WERI-Rb-1 (cell line): Measurements from ENCODE around the gene CFAP92.

ENCODE experiments used
- DNase-seq: peaks from one replicate; pipeline ENCODE4 v3.0.0-alpha.2; 2020
- H3K27ac ChIP-seq: fragments of 250-450 bp; sonication (Bioruptor Pico); 2 replicates; pipeline ENCODE4 v1.5.1; 2020; ENCODE audit warnings: mild to moderate bottlenecking, moderate library complexity
- H3K27me3 ChIP-seq: fragments of 250-450 bp; sonication (Bioruptor Pico); 2 replicates; pipeline ENCODE4 v1.5.1; 2021; ENCODE audit warnings: mild to moderate bottlenecking, low read depth, moderate library complexity; ENCODE audit not compliant: insufficient read depth, severe bottlenecking
- H3K36me3 ChIP-seq: fragments of 250-450 bp; sonication (Bioruptor Pico); 2 replicates; pipeline ENCODE4 v1.5.1; 2020; ENCODE audit warnings: mild to moderate bottlenecking, moderate library complexity
- H3K4me3 ChIP-seq: 2 replicates; pipeline ENCODE4 v1.5.1; 2011; ENCODE audit warnings: low read depth, mild to moderate bottlenecking, control low read depth, low read length
- H3K9me3 ChIP-seq: fragments of 250-450 bp; sonication (Bioruptor Pico); 2 replicates; pipeline ENCODE4 v1.5.1; 2021; ENCODE audit warnings: mild to moderate bottlenecking, moderate library complexity; ENCODE audit not compliant: severe bottlenecking
- CTCF ChIP-seq: IDR thresholded peaks from 2 replicates; pipeline ENCODE4 v1.5.1; 2011; ENCODE audit warnings: low read depth, mild to moderate bottlenecking, control low read depth, inconsistent platforms, low read length

The CFAP92 gene

GRCh38 chr3:128922804-128923459, 70.9 kb downstream of the CFAP92 start:
- H3K4me3 ChIP-seq, result no peak overlapping the region
- peaks cover 13% of the 10 kb centered on the region for H3K36me3 ChIP-seq
- H3K9me3 ChIP-seq, result peaks cover 53% of the 10 kb centered on the region
- H3K27me3 ChIP-seq, result no peaks in the 10 kb centered on the region
- DNase-seq, result no peak
- H3K27ac ChIP-seq, result no peak overlapping the region
- TF ChIP-seq CTCF, result no peak

GRCh38 chr3:128919988-128920387, 73.9 kb downstream of the CFAP92 start:
- Histone ChIP-seq H3K27ac (no peak overlapping the region), H3K9me3 (peaks cover 37% of the 10 kb centered on the region), H3K36me3 (peaks cover 32% of the 10 kb centered on the region), H3K4me3 (no peak overlapping the region), H3K27me3 (no peaks in the 10 kb centered on the region)
- no peak for TF ChIP-seq CTCF
- DNase-seq, result no peak

- Histone ChIP-seq H3K4me3 (no peak overlapping the region), H3K27ac (no peak overlapping the region), H3K27me3 (no peaks in the 10 kb centered on the region), H3K36me3 (peaks cover 59% of the 10 kb centered on the region), H3K9me3 (peaks cover 18% of the 10 kb centered on the region)
- TF ChIP-seq CTCF, result no peak
- no peak for DNase-seq
Measured at GRCh38 chr3:128917291-128917690, 76.6 kb downstream of the CFAP92 start.

GRCh38 chr3:128914966-128915645, 78.8 kb downstream of the CFAP92 start:
- H3K36me3 ChIP-seq, result peaks cover 79% of the 10 kb centered on the region
- TF ChIP-seq CTCF, result no peak
- peaks cover 2% of the 10 kb centered on the region for H3K9me3 ChIP-seq
- H3K27me3 ChIP-seq, result no peaks in the 10 kb centered on the region
- no peak overlapping the region for H3K27ac ChIP-seq
- no peak overlapping the region for H3K4me3 ChIP-seq
- DNase-seq, result no peak

- H3K27ac ChIP-seq, result no peak overlapping the region
- no peaks in the 10 kb centered on the region for H3K9me3 ChIP-seq
- H3K4me3 ChIP-seq, result no peak overlapping the region
- peaks cover 93% of the 10 kb centered on the region for H3K36me3 ChIP-seq
- DNase-seq, result no peak
- no peaks in the 10 kb centered on the region for H3K27me3 ChIP-seq
- TF ChIP-seq CTCF, result no peak
Measured at GRCh38 chr3:128911911-128912310, 82.0 kb downstream of the CFAP92 start.
